Activated CD4-positive, CD25-positive, alpha-beta regulatory T cell (primary cell): ENCODE results near the gene HIVEP3.
A peak's percentile ranks its signal among the peaks of the same experiment; 100 is the strongest.

ENCODE experiments used
- DNase-seq, 4 experiments: peaks; one replicate each; lab custom pipeline; 2025; lab: John Stamatoyannopoulos, UW

HIVEP3 gene

GRCh38 chr1:41533016-41533730 is 385.5 kb downstream of the HIVEP3 start:
- DNase-seq = no peak

DNA sequence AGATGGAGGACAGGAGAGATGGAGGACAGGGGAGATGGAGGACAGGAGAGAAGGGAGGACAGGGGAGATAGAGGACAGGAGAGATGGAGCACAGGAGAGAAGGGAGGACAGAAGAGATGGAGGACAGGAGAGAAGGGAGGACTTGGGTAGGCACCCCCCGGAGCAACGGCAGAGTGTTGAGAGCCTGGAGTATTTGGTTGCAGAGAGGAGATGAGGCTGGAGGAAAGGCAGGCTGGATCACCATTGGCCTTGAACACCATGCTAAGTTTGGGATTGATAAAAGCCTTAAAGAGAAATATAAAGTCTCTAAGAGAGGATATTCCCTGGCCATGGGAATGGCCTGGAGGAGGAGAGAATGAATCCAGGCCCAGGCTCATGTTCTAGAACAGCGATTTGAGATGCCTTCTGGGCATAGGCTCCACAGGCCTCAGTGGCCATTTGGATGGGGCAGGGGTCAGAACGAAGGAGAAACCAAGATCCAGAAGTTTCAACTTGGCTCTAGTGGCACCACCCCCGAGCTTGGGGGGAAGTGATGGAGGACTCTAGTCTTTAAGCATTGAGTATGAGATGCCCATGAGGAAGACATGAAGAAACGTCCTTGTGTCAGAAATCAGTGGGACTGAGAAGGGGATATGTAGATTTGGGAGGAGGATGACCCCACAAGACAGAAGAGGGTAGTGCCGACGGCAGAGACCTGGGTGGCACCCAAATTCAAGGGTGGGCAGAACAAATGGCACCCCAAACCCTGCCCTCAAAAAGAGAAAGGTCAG is 386.3 kb downstream of the HIVEP3 start:
- no peak for DNase-seq

DNA sequence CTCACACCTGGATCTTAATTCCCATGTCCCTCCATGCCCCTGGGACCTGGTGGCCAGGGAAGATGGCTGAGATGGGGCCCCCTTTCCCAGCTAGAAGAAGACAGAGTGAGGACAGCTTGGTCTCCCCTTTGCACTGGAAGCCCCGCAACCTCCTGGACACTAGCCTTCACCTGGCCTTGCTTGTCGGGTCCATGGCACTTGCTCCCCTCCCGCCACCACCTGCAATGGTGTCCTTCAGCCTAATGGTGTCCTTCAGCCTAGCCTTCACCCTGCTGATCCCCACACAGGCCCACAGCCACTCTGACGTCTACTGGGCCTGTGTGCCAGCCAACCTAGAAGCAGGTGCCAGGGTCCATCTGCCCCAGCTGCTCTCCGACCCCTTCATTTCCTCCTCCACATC is 388.3 kb downstream of the HIVEP3 start:
- DNase-seq = no peak

DNA sequence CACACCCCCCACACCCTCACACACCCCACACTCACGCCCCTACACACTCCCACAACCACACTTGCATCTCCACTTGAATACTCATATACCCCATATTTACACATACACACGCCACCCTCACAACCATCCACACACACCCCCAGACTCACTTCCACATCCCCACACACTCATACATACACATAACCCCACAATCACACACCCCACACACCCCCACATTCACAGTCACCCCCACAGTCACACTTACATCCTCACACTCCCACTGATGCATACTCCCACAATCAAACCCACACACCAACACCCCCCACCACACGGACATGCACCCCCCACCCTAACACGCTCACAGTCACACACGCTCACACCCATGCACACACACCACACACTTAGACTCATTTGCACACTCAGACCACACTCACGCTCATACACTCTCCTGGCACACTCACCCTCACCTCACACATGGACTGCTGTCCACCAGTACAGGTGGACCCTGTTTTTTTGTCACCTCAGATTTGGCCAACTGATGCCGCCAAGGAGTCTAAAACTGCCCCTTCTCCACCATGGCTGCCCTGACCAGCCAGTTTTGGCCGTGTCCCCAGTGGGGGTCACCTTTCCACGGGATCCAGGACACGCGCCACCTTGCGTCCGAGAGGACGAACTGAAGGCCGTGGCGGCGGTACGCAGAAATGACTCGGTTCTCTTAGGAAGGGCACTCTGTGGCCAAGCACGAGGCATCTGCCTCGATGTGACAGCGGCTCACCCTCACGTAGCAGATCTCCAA is 388.9 kb downstream of the HIVEP3 start:
- DNase-seq = no peak

GRCh38 chr1:41528726-41529605 is 389.8 kb downstream of the HIVEP3 start:
- no peak for DNase-seq

- DNase-seq = no peak
Measured at GRCh38 chr1:41528106-41528505, 390.6 kb downstream of the HIVEP3 start.

DNA sequence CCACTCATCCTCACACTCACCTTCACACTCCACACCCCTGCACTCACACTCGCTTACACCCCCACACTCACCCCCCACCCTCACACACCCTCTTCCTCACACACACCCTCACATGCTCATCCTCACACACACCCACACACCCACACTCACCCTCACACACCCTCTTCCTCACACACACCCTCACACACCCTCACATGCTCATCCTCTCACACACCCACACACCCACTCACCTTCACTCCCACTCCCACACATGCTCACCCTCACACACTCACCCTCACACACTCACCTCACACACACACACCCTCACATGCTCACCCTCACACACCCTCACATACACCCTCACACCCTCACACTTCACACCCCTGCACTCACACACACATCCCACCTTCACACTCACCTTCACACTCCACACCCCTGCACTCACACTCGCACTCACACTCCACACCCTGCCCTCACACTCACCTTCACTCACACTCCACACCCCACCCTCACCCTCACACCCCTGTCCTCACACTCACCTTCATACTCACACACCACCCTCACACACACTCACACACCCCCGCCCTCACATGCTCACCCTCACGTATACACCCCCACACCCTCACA is 391.7 kb downstream of the HIVEP3 start:
- no peak for DNase-seq

- DNase-seq = no peak
Measured at GRCh38 chr1:41525891-41526587, 392.7 kb downstream of the HIVEP3 start.

GRCh38 chr1:41524676-41525675 is 393.7 kb downstream of the HIVEP3 start:
- DNase-seq = no peak

DNA sequence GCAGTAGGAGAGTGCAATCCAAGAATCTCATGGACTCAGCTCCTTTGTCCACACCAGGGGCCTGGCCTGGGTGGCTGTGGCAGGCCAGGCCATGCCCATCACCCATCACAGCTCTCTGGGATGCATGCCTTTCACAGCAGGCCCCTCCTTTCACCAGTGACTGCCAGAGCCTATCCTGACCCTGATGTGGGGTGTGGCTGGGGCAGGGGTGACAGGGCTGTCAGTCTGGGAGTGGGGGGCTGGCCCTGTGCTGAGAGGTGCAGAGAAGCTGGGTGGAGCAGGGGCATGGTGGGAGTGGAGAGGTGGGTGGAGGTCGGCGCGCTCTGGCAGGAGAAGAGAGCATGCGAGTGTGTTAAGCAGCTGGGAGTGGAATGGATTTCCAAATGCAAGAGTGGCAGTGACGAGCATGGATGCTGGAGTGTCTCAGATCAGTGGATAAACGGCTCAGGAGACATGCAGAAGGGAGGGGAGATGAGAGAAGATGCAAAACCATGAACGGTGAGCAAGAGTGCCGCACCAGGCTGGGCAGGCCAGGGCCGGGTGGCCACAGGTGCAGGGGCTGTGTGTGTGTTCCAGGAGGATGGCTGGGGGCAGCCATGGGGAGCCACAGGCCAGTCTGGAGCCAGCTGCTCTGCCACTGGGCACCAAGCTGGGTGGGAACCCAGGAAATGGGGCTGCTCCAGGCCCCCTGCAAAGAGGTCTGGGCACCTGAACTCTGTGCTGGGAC is 394.6 kb downstream of the HIVEP3 start:
- no peak for DNase-seq

- DNase-seq = no peak
Measured at GRCh38 chr1:41523071-41523470, 395.7 kb downstream of the HIVEP3 start.

- no peak for DNase-seq
Measured at GRCh38 chr1:41521766-41522165, 397.0 kb downstream of the HIVEP3 start.

GRCh38 chr1:41520951-41521752 is 397.6 kb downstream of the HIVEP3 start:
- DNase-seq = no peak

DNA sequence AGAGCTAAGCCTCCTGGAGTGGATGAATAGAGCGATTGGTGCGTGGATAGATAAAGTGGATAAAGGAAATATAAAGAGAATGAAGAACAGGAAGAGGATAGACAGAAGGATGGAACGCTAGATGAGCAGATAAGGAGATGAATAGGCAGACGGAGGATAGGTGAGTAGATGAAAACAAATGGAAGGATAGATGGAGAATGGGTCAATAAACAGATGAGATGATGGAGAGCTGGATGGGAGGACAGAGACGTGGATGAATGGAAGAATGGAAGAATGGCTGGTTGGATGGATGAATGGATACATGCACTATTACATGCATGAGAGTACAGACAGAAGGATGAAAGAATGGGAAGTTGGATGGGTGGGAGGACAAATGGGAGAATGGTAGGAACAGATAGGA is 399.1 kb downstream of the HIVEP3 start:
- no peak for DNase-seq

GRCh38 chr1:41518471-41518870 is 400.3 kb downstream of the HIVEP3 start:
- no peak for DNase-seq

DNA sequence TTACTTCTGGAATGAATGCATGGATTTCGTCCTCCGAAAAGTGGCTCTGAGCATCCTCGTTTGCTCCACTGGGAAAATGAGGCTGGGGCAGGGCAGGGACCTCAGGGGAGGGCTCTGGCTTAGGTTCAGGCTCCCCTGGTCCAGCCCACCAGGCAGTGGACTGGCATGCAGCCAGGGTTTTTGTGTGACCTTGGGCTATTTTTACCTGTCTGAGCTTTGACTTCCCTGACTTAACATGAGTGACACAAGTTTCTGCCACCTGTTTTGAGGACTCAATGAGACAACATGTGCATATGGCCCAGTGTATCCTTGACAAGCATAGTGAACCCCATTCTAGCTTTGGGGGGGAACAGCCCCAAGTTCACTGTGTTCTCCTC is 401.7 kb downstream of the HIVEP3 start:
- no peak for DNase-seq

GRCh38 chr1:41516168-41517061 is 402.3 kb downstream of the HIVEP3 start:
- DNase-seq = peak; percentile 16 to 42 (median 22)
